Astrocyte of the spinal cord (primary cell): Measurements from ENCODE around the gene GOT1.
A peak's percentile ranks its signal among the peaks of the same experiment; 100 is the strongest.

ENCODE experiments used
- DNase-seq: peaks from one replicate; pipeline ENCODE4 v3.0.0; 2011; ENCODE audit warnings: low read depth, low spot score
- H3K4me3 ChIP-seq: 2 replicates; pipeline ENCODE4 v1.5.1; 2011; ENCODE audit warnings: low read depth, mild to moderate bottlenecking, low read length, moderate library complexity
- CTCF ChIP-seq: IDR thresholded peaks from 2 replicates; pipeline ENCODE4 v1.5.1; 2012; ENCODE audit warnings: low read depth, mild to moderate bottlenecking, low read length, inconsistent platforms
- in situ Hi-C: cut with HindIII; loops from 2 replicates; pipeline ENCODE4 v1.10.0; 2017; ENCODE audit warnings: low sequenced_read_pairs

Gene GOT1

GRCh38 chr10:99430451-99431189, at the start of gene GOT1:
GOT1 (minus strand) TSS chr10:99430624; CDS start chr10:99430565, 59 bp downstream.
- DNase-seq = peak; percentile 99
- H3K4me3 ChIP-seq = peak within 1 kb of the TSS; percentile 98
- in situ Hi-C loops = no loop called here
- TF ChIP-seq CTCF = no peak

GRCh38 chr10:99470327-99470726, 39.9 kb upstream of the GOT1 start:
- DNase-seq = no peak
- no peak overlapping the region for H3K4me3 ChIP-seq
- no peak for TF ChIP-seq CTCF
- in situ Hi-C loops = no loop called here

- TF ChIP-seq CTCF = no peak
- DNase-seq = no peak
- in situ Hi-C loops = no loop called here
- no peak overlapping the region for H3K4me3 ChIP-seq
Observed at GRCh38 chr10:99467236-99467999, 37.0 kb upstream of the GOT1 start.

GRCh38 chr10:99466632-99467223, 36.3 kb upstream of the GOT1 start:
- no peak for TF ChIP-seq CTCF
- DNase-seq = no peak
- in situ Hi-C loops = no loop called here
- no peak overlapping the region for H3K4me3 ChIP-seq

- no peak overlapping the region for H3K4me3 ChIP-seq
- no peak for TF ChIP-seq CTCF
- peak; percentile 7 for DNase-seq
- in situ Hi-C loops = no loop called here
Observed at GRCh38 chr10:99461230-99461629, 30.8 kb upstream of the GOT1 start.

- no peak for TF ChIP-seq CTCF
- H3K4me3 ChIP-seq = no peak overlapping the region
- no peak for DNase-seq
- in situ Hi-C loops = no loop called here
Observed at GRCh38 chr10:99460070-99460469, 29.6 kb upstream of the GOT1 start.
